K562 (cell line): ENCODE results near the gene S100P. TPM values are rescaled to one million over a fixed set of nuclear protein-coding genes. Genes with fewer than 3 reads are reported as not detected.

ENCODE experiments used
- ATAC-seq: fragments of 200-7000 bp; cut with Tn5 transposase; 3 replicates; pipeline ENCODE4 v1.9.1; 2020; ENCODE audit warnings: moderate library complexity
- BruUV-seq: library from RNA; stranded (reverse); fragments of 400-500 nt; replicated peaks from 2 replicates; lab custom pipeline; 2021; lab: Mats Ljungman, UMichigan
- CTCF ChIA-PET: fragments of 300-600 bp; formaldehyde crosslinking; extraction: SDS; loops from one replicate; lab custom pipeline; 2021; ENCODE audit warnings: low intra/inter-chr PET ratio; lab: Yijun Ruan, JAX
- POLR2A ChIA-PET: fragments of 300-600, 350-650 bp; sonication (Branson Sonifier 250); formaldehyde crosslinking; extraction: SDS; loops from one replicate; lab custom pipeline; 2021; ENCODE audit warnings: antibody characterized with exemption, inconsistent platforms; lab: Yijun Ruan, JAX
- DNase-seq, 4 experiments: peaks; one replicate each; pipeline versions ENCODE4 v3.0.0 to v3.0.0-alpha.2; 2011 to 2018; ENCODE audit warnings: low spot score in 3 of 4, mixed read lengths in 3 of 4; ENCODE audit errors: extremely low read depth in 1 of 4
- FAIRE-seq: peaks from 2 replicates; lab custom pipeline; 2011; peaks lifted over from hg19 to GRCh38; lab: Jason Lieb, UNC
- H2AFZ ChIP-seq: 2 replicates; pipeline ENCODE4 v1.6.0; 2011; ENCODE audit warnings: low read depth, low read length, control low read depth, inconsistent platforms
- H3K27ac ChIP-seq: fragments of 200-600 bp; 3 replicates; pipeline ENCODE4 v1.8.0; 2011; ENCODE audit warnings: low read depth, mild to moderate bottlenecking, control low read depth, inconsistent platforms, low read length, moderate library complexity, mixed read lengths; ENCODE audit errors: extremely low read depth
- H3K27me3 ChIP-seq, 2 experiments: fragments of 300-600 bp in 1 of 2; 2 replicates in 1 of 2; 3 replicates in 1 of 2; pipeline versions ENCODE4 v1.6.0 to v1.8.0; 2011; ENCODE audit warnings: inconsistent platforms in 2 of 2, low read length in 2 of 2, mild to moderate bottlenecking in 1 of 2, mixed read lengths in 1 of 2, moderate library complexity in 1 of 2; ENCODE audit not compliant: control insufficient read depth in 2 of 2, insufficient read depth in 2 of 2
- H3K36me3 ChIP-seq: fragments of 300-600 bp; 3 replicates; pipeline ENCODE4 v1.8.0; 2011; ENCODE audit warnings: mild to moderate bottlenecking, low read length, inconsistent platforms; ENCODE audit not compliant: control insufficient read depth, insufficient read depth
- H3K4me1 ChIP-seq, 2 experiments: fragments of 200-600 bp in 1 of 2; replicated peaks in 1 of 2; 2 replicates in 1 of 2; 3 replicates in 1 of 2; pipeline versions ENCODE4 v1.5.1 to v1.8.0; 2011; ENCODE audit warnings: inconsistent platforms in 2 of 2, low read length in 2 of 2, mild to moderate bottlenecking in 1 of 2, mixed read lengths in 1 of 2, moderate library complexity in 1 of 2; ENCODE audit not compliant: control insufficient read depth in 2 of 2, insufficient read depth in 2 of 2
- H3K4me2 ChIP-seq: 2 replicates; pipeline ENCODE4 v1.6.1; 2011; ENCODE audit warnings: low read length, control low read depth, inconsistent platforms, mixed read lengths; ENCODE audit not compliant: insufficient read depth
- H3K4me3 ChIP-seq: fragments of 200-600 bp; sonication (generic), shearing (Covaris generic); 2 replicates; pipeline ENCODE4 v1.5.1; 2016; ENCODE audit warnings: control low read depth, inconsistent platforms
- H3K79me2 ChIP-seq: fragments of 200-600 bp; 3 replicates; pipeline ENCODE4 v1.8.0; 2011; ENCODE audit warnings: low read length, inconsistent platforms; ENCODE audit not compliant: control insufficient read depth, insufficient read depth
- H3K9ac ChIP-seq, 2 experiments: 2 replicates each; pipeline versions ENCODE4 v1.6.0 to v1.6.1; 2011; ENCODE audit warnings: low read depth in 2 of 2, low read length in 2 of 2, control low read depth in 1 of 2, inconsistent platforms in 1 of 2, mild to moderate bottlenecking in 1 of 2, mixed read lengths in 1 of 2; ENCODE audit not compliant: insufficient read depth in 1 of 2
- H3K9me1 ChIP-seq: one replicate; pipeline ENCODE4 v1.6.0; 2011; ENCODE audit warnings: inconsistent platforms, mild to moderate bottlenecking, low read length, moderate library complexity; ENCODE audit not compliant: control insufficient read depth, insufficient read depth
- H3K9me3 ChIP-seq: replicated peaks from 2 replicates; pipeline ENCODE4 v1.5.1; 2011; ENCODE audit warnings: low read depth, low read length, inconsistent platforms; ENCODE audit not compliant: control insufficient read depth, insufficient read depth
- H4K20me1 ChIP-seq: replicated peaks from 2 replicates; pipeline ENCODE4 v1.6.1; 2011; ENCODE audit warnings: low read length, inconsistent platforms, mixed read lengths; ENCODE audit not compliant: control insufficient read depth, insufficient read depth
- CEBPG ChIP-seq, 3 experiments: fragments of 200-800 bp in 1 of 3; sonication (Bioruptor generic) in 1 of 3; sonication (generic) in 1 of 3; formaldehyde crosslinking in 1 of 3; IDR thresholded peaks in 2 of 3; conservative IDR thresholded peaks in 1 of 3; 2 replicates each; pipeline versions ENCODE4 v1.6.1 to v1.8.0; 2016 to 2022; ENCODE audit warnings: missing compliant biosample characterization in 2 of 3, missing genetic modification characterization in 2 of 3, mild to moderate bottlenecking in 1 of 3, missing genetic modification reagents in 1 of 3
- FOXA1 ChIP-seq: fragments of 450-650 bp; IDR thresholded peaks from 2 replicates; pipeline ENCODE4 v1.6.1; 2016; ENCODE audit warnings: mild to moderate bottlenecking, borderline replicate concordance
- L3MBTL2 ChIP-seq: fragments of 450-650 bp; IDR thresholded peaks from 2 replicates; pipeline ENCODE4 v1.6.1; 2016; ENCODE audit warnings: mild to moderate bottlenecking, moderate library complexity
- MAZ ChIP-seq, 2 experiments: fragments of 450-650 bp in 1 of 2; sonication (generic) in 1 of 2; formaldehyde crosslinking; IDR thresholded peaks in 1 of 2; conservative IDR thresholded peaks in 1 of 2; 2 replicates each; pipeline versions ENCODE4 v1.4.0 to v1.5.0; 2020; ENCODE audit warnings: mild to moderate bottlenecking in 1 of 2, missing genetic modification reagents in 1 of 2
- RCOR1 ChIP-seq, 2 experiments: IDR thresholded peaks; 2 replicates each; pipeline ENCODE4 v1.6.1; 2012; ENCODE audit warnings: low read depth in 2 of 2, low read length in 2 of 2, borderline replicate concordance in 1 of 2, improper control_type of control experiment in 1 of 2
- RNF2 ChIP-seq: sonication (generic); IDR thresholded peaks from 2 replicates; pipeline ENCODE4 v1.6.1; 2016
- TBP ChIP-seq: optimal IDR thresholded peaks from 2 replicates; pipeline ENCODE3; 2011; ENCODE audit warnings: low read depth, low read length, improper control_type of control experiment
- TRIM28 ChIP-seq: fragments of 450-650 bp; IDR thresholded peaks from 2 replicates; pipeline ENCODE4 v1.6.1; 2017
- ZBTB9 ChIP-seq: fragments of 450-650 bp; formaldehyde crosslinking; IDR thresholded peaks from 2 replicates; pipeline ENCODE4 v1.4.0; 2020; ENCODE audit warnings: mild to moderate bottlenecking, moderate library complexity
- WGBS: fragments of 100-300 bp; shearing (Covaris generic); methylation state at CpG from one replicate; pipeline ENCODE4 v1.1.6; 2016; ENCODE audit warnings: low coverage, mixed read lengths; ENCODE audit not compliant: insufficient coverage; ENCODE audit errors: missing lambda C conversion rate; 5-methylcytosine and 5-hydroxymethylcytosine counted together
- in situ Hi-C: fragments of 300-500 bp; cut with MboI; formaldehyde crosslinking; loops from 4 replicates; pipeline ENCODE4 v1.15.0; 2018; ENCODE audit warnings: inconsistent platforms, mixed read lengths
- intact Hi-C: fragments of 100-400 bp; cut with micrococcal nuclease; formaldehyde crosslinking; loops from 2 replicates; pipeline ENCODE4 v1.14.2; 2022
- polyA plus RNA-seq, 8 experiments: library from polyadenylated mRNA; depleted of rRNA in 4 of 8; stranded (reverse) in 5 of 8; unstranded in 3 of 8; fragments of >200 nt; fragmentation: Nextera tagmentation in 2 of 8; fragmentation: Illumina TruSeq in 1 of 8; extraction: Ambion mirVana in 2 of 8; extraction: Trizol in 1 of 8; gene quantifications; 2 replicates each; pipeline versions ENCODE4 v1.2.1 to v1.2.3, GENCODE V29; 2011 to 2014; ENCODE audit warnings: inconsistent platforms in 1 of 8, missing spikeins in 1 of 8
- total RNA-seq, 7 experiments: library from RNA; depleted of rRNA in 6 of 7; stranded (reverse); fragments of >200 nt in 6 of 7; fragmentation: Illumina TruSeq in 2 of 7; extraction: Trizol in 2 of 7; gene quantifications; 2 replicates each; pipeline versions ENCODE4 v1.2.1 to v1.2.3, GENCODE V29; 2011 to 2021; ENCODE audit warnings: low replicate concordance in 1 of 7
- TF ChIP-seq, protein P1 (sequence below): fragments of 200-800 bp; sonication (Bioruptor generic); IDR thresholded peaks from 2 replicates; pipeline ENCODE4 v1.6.1; 2017; ENCODE audit warnings: missing genetic modification characterization, missing compliant biosample characterization
- TF ChIP-seq, protein P2 (sequence below), 2 experiments: fragments of 200-800 bp in 1 of 2; sonication (Bioruptor generic) in 1 of 2; sonication (generic) in 1 of 2; formaldehyde crosslinking in 1 of 2; IDR thresholded peaks in 1 of 2; conservative IDR thresholded peaks in 1 of 2; 2 replicates each; pipeline versions ENCODE4 v1.5.0 to v1.6.1; 2016 to 2020; ENCODE audit warnings: missing compliant biosample characterization in 1 of 2, missing genetic modification characterization in 1 of 2, missing genetic modification reagents in 1 of 2
- TF ChIP-seq, protein P3 (sequence below): fragments of 450-650 bp; IDR thresholded peaks from 2 replicates; pipeline ENCODE4 v1.6.1; 2016; ENCODE audit warnings: missing biosample characterization, missing genetic modification characterization

The S100P gene
- total and polyA plus RNA-seq, 9 of the 15 experiments (the other 6 are each of a cell fraction or from before 2014, with no cell fraction given), result 4.1 to 23.8 (median 7.5) TPM

- peak; percentile 48 for FAIRE-seq
- TF ChIP-seq TBP, result peak; percentile 15
- TF ChIP-seq, protein P1, sequence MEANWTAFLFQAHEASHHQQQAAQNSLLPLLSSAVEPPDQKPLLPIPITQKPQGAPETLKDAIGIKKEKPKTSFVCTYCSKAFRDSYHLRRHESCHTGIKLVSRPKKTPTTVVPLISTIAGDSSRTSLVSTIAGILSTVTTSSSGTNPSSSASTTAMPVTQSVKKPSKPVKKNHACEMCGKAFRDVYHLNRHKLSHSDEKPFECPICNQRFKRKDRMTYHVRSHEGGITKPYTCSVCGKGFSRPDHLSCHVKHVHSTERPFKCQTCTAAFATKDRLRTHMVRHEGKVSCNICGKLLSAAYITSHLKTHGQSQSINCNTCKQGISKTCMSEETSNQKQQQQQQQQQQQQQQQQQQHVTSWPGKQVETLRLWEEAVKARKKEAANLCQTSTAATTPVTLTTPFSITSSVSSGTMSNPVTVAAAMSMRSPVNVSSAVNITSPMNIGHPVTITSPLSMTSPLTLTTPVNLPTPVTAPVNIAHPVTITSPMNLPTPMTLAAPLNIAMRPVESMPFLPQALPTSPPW (CRISPR knock-in tag), result no peak
- no peak for TF ChIP-seq RNF2
- peak; percentile 83 for TF ChIP-seq CEBPG (CRISPR knock-in tag; IDR thresholded peaks at IDR 0.05)
- TF ChIP-seq CEBPG (tag; conservative IDR thresholded peaks at IDR 0.05 in 1 of 2, IDR thresholded peaks at IDR 0.05 in 1 of 2), result peak; percentile 92 to 96
- peak in 1 of 2 experiments; percentile 10; a peak in 1 of 4 replicates for TF ChIP-seq RCOR1 (IDR thresholded peaks at IDR 0.05; ENCODE audit: borderline replicate concordance in 1 of 2, low read depth in 2 of 2, low read length in 2 of 2)
- TF ChIP-seq, protein P2, sequence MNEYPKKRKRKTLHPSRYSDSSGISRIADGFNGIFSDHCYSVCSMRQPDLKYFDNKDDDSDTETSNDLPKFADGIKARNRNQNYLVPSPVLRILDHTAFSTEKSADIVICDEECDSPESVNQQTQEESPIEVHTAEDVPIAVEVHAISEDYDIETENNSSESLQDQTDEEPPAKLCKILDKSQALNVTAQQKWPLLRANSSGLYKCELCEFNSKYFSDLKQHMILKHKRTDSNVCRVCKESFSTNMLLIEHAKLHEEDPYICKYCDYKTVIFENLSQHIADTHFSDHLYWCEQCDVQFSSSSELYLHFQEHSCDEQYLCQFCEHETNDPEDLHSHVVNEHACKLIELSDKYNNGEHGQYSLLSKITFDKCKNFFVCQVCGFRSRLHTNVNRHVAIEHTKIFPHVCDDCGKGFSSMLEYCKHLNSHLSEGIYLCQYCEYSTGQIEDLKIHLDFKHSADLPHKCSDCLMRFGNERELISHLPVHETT (CRISPR knock-in tag; conservative IDR thresholded peaks at IDR 0.05 in 1 of 2, IDR thresholded peaks at IDR 0.05 in 1 of 2), result 0 out of 4 replicates have a peak, but pooled peaks of 1 of the 2 experiments have one; percentile 37
- TF ChIP-seq MAZ (CRISPR knock-in tag; conservative IDR thresholded peaks at IDR 0.05 in 1 of 2, IDR thresholded peaks at IDR 0.05 in 1 of 2), result 0 out of 4 replicates have a peak, but pooled peaks of 1 of the 2 experiments have one; percentile 17
- TF ChIP-seq, protein P3, sequence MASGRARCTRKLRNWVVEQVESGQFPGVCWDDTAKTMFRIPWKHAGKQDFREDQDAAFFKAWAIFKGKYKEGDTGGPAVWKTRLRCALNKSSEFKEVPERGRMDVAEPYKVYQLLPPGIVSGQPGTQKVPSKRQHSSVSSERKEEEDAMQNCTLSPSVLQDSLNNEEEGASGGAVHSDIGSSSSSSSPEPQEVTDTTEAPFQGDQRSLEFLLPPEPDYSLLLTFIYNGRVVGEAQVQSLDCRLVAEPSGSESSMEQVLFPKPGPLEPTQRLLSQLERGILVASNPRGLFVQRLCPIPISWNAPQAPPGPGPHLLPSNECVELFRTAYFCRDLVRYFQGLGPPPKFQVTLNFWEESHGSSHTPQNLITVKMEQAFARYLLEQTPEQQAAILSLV, result peak; percentile 78
- TF ChIP-seq FOXA1, result no peak
- peak; percentile 52; the same call in 1 of the 2 replicates for TF ChIP-seq L3MBTL2
- TF ChIP-seq ZBTB9 (CRISPR knock-in tag), result no peak
- no peak for TF ChIP-seq TRIM28
These were observed 2.3 kb downstream of the S100P start for GRCh38 chr4:6695660-6696610.

More at GRCh38 chr4:6695660-6696610, 2.3 kb downstream of the S100P start:
- WGBS, result 34% methylated on average over 17 of the region's 18 CpGs
- intact Hi-C loops, result no loop called here
- DNase-seq, result no peak
- ATAC-seq, result peak; percentile 62
- Histone ChIP-seq H3K4me1 (peaks cover 40 to 49% of the 10 kb centered on the region in 2 experiments), H3K4me3 (no peak overlapping the region), H3K9ac (peak overlapping the region; percentile 12 to 86; a peak in 2 of 4 replicates), H3K79me2 (no peaks in the 10 kb centered on the region), H3K9me1 (no peaks in the 10 kb centered on the region), H3K27me3 (no peaks in the 10 kb centered on the region), H3K27ac (peak overlapping the region; percentile 2; the same call in 2 of the 3 replicates), H3K36me3 (no peaks in the 10 kb centered on the region), H4K20me1 (no peaks in the 10 kb centered on the region), H2AFZ (peak overlapping the region; percentile 60; the same call in 1 of the 2 replicates), H3K9me3 (no peaks in the 10 kb centered on the region), H3K4me2 (peak overlapping the region; percentile 12; the same call in 1 of the 2 replicates)
- CTCF ChIA-PET, result no interaction called here
- no TSS peak for BruUV-seq
- POLR2A ChIA-PET, result interaction anchor here (0.6 to 5.8 kb wide), 5 partner anchors 14 to 63 kb away, joined by 3 to 38 read pairs (median 4); partner anchors contain the start of gene MRFAP1L1
- in situ Hi-C loops, result no loop called here
